ENCODE results near the gene DPP6.

Gene DPP6

DNA sequence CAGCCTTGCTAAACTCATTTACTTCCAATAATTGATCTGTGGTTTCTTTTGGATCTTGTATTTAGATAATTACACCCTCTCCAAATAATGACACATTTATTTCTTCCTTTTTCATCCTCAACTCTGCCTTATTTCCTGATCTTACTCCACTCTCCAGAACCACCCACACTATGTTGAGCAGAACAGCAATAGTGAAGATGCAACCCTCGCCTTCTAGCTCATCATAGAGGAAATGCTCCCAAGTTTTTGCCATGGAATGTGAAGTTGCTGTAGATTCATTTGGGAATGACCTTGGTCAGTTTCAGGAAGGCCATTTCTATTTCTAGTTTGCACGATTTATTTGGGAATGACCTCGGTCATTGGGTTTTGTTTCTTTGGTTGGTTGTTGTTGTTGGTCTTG, 636.8 kb downstream of the DPP6 start:
- FAIRE-seq: no peak
- no peak for DNase-seq (ENCODE audit: low spot score)

DNA sequence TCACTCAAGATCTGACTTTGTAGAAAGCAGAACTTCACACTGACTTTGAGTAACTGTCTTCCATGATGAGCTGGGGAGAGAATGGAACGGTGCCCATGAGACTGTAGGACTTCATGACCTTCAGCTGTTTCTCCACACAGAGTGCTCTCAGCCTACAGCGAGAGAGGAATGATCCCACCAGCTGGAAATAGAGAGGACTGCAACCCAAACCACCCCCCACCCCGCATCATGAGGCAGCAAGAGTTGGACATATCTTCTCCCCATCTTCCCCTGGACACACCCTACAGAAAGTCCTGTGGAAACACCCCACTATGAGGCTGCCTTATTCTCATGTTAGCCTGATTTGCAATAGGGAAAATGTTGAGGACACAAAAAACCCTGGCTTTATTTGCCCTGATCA, 638.2 kb downstream of the DPP6 start:
- DNase-seq (ENCODE audit: low spot score): no peak
- no peak for FAIRE-seq

DNA sequence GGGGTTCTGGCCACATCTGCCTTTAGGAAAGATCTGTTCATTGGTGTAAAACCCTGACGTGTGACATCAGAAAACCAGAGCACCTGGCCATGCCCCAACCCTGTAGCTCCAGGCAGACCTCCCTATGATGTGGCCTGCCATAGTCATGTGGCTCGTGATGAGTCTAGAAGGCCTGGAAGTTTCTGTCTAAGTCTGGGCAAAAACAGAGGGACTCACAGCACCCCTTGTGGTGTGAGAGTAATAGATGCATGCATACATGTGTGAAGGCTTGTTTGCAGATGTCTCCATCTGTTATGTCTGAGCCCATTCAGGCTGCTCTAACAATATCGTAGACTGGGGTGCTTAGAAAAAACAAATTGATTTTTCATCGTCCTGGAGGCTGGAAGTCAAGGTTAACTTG, 641.5 kb downstream of the DPP6 start:
- FAIRE-seq (no peak), DNase-seq (ENCODE audit: low spot score) (no peak)

DNA sequence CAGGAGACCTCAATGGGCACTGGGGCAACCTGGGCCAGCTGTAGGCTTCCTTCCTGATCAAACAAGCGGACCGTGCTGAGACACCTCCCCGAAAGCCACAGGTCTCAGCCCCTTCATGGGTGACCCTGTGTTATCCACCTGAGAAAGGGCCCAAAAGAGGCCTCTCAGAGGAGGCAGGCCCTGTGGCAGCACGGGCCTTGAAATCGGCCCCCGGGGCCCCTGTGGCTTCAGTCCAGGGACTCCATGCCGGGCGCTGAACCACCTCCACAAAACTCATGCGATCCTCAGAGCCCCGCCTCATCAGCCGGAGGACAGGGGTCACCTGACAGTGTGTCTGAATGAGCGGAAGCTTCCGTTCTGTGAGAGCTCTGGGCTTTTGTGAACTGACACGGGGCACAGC, 643.6 kb downstream of the DPP6 start:
- DNase-seq (ENCODE audit: low spot score) (no peak), FAIRE-seq (no peak)

DNA sequence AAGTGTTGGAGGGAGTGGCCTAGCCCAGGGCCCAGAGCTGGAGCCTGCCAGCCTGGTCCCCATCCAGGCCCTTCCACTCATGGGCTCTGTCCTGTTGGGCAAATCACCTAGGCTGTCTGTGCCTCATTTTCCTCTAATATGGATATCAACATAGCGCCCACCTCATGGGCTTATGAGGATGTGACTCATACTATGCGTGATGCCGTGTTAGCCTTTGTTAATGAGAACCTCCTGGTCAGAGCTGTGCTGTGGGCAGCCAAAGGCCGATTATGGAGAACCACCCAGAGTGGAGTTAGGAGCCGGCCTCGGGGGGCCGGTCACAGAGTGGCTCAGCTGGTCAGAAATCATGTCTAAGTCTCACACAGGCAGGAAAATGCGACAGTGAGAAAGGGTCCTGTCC, 644.4 kb downstream of the DPP6 start:
- FAIRE-seq (no peak), DNase-seq (ENCODE audit: low spot score) (no peak)

DNA sequence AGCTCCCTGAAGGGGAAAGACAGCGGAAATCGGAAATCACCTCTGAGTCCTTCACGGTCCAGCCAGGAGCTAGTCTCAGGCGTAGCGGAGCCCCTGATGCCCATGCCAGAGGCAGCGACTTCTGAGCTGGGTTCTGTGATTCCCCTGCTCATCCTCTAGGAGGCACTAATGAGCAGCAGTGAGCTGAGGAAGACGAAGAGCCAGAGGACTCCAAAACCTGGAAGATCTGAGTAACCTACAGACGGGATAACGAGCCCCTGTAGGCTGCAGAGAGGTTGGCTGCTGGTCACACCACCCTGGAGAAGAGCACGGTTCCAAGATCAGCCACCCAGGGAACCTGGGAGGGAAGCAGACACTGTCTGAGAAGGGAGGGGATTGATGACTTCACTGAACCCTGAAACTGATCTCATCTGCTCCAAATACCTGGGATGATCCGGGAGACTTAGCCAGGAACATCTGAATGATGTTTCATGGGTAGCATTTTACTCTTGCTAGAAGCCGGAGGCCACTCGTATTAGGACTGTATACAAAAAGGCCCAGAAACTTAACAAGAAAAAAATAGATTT, 646.6 kb downstream of the DPP6 start:
- DNase-seq (ENCODE audit: low spot score) (peak; percentile 4), FAIRE-seq (no peak)

DNA sequence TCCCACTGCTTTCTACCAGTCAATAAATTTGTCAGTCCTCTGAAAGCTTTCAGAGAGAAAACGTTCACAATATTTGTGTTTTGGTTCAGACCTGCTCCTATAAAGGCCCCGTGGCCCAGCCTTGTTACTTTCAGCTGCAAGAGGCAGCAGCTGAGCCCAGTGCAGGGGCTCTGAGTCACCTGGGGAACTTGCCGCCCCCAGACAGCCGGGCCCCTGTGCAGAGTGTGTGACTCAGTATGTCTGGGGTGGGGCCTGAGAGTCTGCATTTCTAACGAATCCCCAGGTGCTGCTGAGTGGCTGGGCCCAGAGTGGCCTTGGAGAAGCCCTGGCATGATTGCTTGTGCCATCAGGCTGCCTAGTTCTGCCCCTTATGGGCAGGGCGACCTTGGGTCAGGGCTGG, 647.2 kb downstream of the DPP6 start:
- DNase-seq (ENCODE audit: low spot score): peak; percentile 14
- no peak for FAIRE-seq

DNA sequence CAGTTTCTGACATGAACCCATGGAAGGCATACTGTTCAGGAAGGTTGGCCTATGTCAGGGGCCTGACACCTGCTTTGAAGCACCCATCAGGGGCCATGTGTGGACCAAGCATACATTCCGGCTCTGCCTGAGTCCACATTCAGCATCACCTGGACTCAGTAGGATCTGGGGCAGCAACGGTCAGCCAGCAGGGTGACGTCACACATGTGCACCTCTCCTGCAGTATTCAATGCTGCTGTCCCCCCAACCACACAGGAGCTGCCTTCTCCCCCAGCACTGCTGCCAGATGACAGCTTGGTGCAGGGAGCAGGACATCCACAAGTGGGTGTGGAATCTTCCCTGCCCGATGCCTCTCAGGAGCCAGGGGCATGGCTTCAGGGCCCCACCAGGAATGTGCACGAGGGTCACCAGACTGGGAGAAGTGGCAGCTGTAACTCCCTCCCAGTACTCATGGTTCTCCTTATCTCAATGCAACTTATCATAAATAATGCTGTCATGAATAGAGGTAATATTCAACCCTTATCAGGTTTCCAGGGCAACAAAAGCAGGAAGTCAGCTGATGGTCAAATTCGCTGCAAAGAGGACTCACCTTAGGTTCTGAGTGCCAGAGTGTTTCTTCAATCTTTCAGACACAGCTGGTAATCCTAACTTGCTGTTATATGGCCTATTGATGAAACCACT, 657.8 kb downstream of the DPP6 start:
- FAIRE-seq: no peak

DNA sequence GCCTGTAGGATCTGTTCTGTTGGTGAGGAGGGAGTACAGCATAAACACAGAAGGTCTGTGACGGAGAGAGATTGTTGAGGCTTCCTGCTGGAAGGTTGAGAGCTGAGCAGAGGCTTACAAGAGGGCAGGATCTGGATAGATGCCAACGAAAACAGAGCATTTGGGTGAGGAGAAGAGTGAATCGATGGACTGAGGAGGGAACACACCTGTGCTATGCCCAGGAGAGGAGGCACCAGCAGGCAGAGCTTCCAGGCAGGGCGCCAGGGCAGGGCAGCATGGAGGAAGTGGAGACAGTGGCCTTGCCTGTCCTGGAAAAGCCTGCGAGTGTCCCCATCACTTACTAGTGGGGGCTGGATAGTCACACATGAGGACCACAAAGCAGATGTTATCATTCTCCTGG, 667.8 kb downstream of the DPP6 start:
- DNase-seq (ENCODE audit: low spot score) (no peak), FAIRE-seq (no peak)

More for the DNA sequence above, 657.8 kb downstream of the DPP6 start:
- DNase-seq (ENCODE audit: low spot score): no peak

DNA sequence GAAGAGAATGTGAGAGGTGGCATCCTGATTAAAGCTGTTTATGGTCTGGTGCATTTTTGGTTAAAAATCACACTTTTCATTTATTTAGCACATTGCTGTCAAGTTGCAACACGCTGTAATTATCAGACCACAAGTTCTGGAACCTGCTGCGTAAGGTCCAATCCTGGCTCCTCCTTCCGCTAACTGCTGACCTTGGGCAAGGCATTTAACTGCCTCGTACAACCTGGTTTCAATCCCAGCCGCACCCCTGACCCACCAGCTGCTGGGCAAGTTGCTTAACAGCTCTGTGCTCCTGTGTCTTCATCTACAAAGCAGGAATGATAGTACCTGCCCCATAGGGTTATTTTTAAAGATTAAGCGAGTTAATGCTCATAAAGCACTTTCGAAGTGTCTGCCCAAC, 668.9 kb downstream of the DPP6 start:
- FAIRE-seq (no peak), DNase-seq (ENCODE audit: low spot score) (no peak)

DNA sequence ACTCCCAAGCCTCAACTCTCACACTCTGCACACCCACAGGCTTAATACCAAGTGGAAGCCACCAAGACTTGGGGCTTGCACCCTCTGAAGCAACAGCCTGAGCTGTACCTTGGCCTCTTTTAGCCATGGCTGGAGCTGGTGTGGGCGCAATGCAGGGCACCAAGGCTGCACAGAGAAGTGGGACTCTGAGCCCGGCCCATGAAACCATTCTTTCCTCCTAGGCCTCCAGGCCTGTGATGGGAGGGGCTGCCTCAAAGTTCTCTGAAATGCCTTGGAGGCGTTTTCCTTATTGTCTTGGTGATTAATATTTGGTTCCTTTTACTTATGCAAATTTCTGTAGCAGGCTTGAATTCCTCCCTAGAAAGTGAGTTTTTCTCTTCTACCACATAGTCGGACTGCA, 674.2 kb downstream of the DPP6 start:
- DNase-seq (ENCODE audit: low spot score): no peak
- no peak for FAIRE-seq

DNA sequence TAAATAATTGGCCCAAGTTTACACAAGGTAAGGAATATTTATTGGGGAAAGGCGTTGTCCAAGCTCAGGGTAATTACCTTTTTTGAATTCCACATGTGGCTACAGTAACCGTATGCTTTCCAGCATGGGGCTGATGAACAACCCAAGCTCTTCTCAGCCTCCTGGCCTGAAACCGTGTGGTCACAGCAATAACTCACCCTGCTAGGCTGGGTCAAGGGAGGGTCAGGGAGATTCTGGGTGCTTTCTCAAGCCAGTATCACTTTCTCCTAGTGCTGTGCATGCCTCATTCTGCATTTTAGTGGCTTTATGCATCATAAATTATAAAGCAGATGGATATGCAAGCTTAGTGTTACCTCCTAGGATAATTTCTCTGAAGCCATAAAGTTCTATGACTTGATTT, 676.9 kb downstream of the DPP6 start:
- no peak for FAIRE-seq

DNA sequence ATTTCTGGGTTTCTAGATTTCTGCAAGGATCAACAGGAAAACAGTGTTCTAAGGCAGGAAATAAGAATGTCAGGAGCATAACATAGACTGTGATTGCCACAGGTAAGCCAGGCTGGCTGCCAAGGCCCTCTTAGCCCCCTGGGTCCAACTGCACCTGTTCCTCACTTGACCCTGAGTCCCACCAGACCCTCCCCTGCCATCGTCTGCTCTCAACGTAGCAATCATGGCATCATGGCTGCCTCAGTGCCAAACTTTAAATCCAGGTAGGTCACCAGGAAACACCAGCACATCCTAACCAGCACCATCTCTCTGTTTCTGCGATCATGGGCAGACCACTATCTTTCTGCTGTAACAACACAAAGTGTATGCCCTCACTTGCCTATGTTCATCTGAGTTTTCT, 683.6 kb downstream of the DPP6 start:
- no peak for FAIRE-seq
- DNase-seq (ENCODE audit: low spot score): no peak

More for the DNA sequence above, 676.9 kb downstream of the DPP6 start:
- no peak for DNase-seq (ENCODE audit: low spot score)

DNA sequence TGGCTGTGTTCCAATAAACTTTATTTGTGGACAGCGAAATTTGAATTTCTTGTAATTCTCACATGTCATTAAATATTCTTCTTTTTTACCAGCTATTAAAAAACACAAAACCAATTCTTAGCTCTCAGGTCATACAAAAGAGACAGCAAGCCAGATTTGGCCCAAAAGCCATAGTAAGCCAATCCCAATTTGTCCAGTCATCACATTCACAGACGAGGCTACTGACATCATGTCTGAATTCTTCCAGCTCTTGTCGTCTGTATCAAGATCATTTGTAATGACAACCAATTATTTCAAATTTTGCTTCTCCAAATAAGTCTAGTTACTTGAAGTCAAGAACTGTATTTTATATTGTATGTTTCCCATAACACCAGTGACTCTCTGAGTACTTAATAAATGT, 684.2 kb downstream of the DPP6 start:
- FAIRE-seq: no peak
- DNase-seq (ENCODE audit: low spot score): no peak

DNA sequence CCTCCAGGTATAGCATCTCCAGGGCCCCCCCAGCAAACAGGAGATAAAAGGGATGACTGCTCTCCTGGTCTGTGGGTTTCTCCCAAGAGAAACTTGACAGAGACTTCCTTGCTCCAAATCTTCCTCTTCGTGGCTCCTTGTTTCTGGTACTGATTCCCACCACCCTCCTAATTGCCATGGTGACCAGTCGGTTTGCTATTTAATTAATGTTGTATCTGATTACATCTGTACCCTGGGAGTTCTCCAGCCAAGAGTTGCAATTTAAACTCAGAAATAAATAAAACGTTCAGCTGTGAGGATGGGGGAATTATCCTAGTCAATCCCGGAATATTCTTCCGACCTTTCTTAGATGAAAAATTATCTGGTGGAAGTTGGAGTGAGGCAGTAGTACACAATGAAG, 686.0 kb downstream of the DPP6 start:
- FAIRE-seq: no peak
- no peak for DNase-seq (ENCODE audit: low spot score)

DNA sequence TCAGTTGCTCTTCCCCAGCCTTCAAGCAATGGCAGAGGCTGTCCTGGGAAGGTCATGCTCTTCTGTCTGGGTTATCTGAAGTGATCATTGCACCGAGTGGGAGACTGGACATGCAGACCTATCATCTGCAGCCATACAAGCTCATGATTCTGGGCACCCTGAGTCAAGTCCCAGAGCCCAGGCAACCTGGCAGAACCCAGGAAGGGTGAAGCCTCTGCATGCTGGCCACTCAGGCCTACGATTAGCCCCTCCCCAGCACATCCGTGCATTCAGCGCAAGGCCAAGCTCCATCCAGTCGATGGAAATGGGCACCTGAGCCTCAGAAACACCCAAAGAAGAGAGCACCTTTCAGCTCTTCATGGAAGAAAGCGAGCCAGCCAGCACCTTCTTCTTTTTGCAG, 688.9 kb downstream of the DPP6 start:
- DNase-seq (ENCODE audit: low spot score) (no peak), FAIRE-seq (no peak)

DNA sequence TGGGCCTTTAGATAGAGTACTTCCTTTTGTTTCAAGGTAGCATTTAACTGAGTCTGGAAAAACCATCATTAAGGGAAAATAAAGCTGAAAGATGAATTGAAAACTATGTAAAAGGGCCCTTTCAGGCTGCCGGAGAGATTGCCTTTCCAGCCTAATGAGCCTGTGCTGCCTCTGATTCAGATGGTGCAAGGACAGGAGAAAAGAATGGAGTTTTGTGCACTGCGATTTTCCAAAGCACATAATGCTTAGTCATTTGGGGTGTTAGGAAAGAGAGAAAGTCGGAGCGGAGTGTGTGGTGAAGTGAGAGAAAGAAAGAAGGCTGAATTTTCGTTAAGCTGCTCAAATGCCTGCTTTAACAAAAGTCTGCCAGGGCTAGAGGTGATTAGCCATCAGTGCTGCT, 691.0 kb downstream of the DPP6 start:
- no peak for DNase-seq (ENCODE audit: low spot score)
- no peak for FAIRE-seq

DNA sequence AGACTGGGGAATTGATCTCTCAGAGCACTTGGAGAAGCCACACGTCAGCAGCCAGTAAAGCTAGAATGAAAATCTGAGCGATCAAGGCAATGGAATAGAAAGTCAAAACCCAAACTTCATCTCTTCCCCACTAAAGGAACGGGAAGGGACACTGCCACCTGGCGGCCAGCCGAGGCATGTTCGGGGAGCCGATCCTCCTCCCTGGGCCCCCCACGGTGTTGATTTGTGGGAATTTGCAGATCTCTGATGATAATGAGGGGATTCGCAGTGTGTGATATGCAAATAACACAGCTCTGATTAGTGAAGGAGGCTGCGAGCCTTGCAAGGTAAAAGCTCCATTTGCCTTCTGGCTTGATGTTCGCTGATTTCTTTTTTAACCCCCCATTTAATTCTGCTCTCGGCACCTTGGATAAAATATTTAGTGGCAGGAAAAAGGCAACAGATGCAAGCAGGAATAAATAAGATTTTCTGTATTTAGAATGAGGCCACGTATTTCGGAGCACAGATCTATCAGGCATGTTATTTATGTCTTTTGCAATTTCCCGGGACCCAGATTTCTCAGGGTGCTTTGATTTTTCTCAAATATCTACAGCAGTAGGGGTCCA, 692.2 kb downstream of the DPP6 start:
- FAIRE-seq (no peak), DNase-seq (ENCODE audit: low spot score) (peak; percentile 28)

DNA sequence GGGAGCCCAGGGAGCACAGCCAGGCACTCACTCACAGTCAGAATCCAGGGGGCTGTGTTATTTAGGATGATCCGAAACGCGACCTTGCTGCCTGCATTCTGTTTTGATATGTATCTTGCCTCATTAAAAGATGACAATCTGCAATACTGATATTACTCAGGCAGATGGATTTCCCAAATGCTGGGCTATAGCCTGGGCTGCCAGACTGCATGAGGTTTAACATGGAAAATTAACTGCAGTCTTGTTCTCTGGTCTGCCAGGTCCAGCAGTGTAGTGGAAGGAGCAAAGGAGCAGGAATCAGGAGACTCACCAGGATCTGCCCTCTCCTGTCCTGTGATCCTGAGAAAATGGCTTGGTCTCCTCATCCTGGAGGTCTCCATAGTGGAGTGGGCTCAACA, 692.7 kb downstream of the DPP6 start:
- FAIRE-seq (no peak), DNase-seq (ENCODE audit: low spot score) (no peak)

DNA sequence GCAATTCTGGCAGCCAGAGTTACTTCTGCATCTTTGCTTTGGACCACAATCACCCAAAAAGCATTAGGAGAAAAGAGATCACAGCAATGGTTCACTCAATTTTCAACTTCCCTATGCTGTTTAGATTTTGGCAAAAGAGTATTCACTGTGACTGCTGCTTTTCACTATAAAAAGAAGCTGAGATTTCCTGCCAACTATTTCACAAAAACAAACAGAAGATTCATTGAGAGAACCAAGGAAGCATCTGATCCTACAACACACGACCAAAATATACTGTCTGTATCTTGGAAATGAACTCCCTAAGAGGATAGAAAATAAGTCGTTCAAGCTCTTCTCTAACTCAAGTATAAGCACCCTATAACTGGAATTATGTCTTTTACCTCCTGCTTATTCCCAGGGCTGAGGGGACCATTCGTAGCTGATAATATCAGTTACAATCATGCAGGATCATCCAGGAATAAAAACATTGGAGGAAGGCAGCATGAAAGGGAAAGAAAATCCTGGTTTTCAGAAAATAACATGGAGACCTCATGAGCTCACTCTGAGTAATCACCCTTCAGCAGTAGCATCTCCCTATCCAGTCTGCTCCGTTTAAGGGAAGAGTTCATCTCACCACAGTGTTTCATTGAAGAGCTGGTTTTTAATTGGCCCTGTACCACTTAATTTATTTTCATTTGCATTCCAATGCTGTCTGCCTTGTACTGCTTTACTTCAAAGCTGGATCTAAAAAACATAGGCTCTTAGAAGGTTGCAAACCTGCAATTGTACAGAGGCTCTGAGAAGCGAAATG, 694.6 kb downstream of the DPP6 start:
- DNase-seq (ENCODE audit: low spot score) (no peak), FAIRE-seq (no peak)

DNA sequence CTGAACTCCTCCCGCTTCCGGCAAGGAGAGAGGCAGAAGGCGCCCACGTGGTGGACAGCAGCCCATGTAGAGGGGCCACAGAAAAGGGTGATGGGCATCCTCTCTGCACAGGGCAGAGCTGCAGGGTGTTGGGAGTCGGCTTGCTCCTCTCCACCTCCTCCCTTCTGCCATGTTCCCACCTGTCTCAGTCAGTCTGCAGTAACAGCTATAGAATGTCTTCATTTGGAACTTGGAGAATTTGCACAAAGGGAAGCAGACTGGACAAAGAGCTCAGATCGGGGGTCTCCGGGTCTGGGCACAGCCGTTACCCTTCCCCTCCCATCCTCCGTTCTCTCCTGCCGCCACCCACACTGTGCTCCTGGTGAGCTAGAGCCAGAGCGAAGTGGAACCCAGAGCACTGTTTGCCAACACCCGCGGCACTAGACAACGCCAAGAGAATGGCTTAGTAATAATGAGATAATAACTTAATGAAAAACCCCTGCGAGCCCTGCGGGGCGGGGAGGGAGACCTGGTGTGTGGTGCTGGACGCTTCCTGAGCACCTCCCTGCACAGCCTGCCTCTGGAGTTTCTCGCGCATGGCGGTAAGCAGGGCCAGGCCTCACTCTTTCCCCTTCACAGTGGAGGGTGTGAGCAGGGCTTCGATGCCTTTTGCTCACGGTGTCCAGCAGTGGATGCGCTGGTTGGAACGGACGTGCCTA, 696.0 kb downstream of the DPP6 start:
- FAIRE-seq (no peak), DNase-seq (ENCODE audit: low spot score) (no peak)

DNA sequence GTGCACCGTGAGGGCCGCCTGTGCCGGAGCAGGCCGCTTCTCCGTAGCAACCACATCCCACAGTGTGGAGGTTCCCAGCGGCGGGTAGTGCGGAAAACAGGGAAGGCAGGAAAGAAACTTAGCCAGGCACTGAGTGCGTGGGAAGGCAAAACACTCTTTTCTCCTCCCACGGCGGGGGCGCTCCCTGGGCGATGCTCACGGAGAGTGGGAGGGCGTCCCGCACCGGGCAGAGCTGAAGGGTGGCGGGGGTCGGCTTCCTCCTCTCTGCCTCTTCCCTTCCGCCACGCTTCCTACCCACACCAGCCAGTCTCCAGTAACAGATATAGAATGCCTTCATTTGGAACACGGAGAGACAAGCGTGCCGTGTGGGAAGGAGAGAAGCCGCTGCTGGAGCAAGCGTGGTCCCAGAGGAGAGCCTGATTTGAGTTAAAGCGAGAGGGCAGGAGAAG, 698.2 kb downstream of the DPP6 start:
- FAIRE-seq (no peak), DNase-seq (ENCODE audit: low spot score) (no peak)
